ENCODE measurements around the gene AASDH.

Gene AASDH

DNA sequence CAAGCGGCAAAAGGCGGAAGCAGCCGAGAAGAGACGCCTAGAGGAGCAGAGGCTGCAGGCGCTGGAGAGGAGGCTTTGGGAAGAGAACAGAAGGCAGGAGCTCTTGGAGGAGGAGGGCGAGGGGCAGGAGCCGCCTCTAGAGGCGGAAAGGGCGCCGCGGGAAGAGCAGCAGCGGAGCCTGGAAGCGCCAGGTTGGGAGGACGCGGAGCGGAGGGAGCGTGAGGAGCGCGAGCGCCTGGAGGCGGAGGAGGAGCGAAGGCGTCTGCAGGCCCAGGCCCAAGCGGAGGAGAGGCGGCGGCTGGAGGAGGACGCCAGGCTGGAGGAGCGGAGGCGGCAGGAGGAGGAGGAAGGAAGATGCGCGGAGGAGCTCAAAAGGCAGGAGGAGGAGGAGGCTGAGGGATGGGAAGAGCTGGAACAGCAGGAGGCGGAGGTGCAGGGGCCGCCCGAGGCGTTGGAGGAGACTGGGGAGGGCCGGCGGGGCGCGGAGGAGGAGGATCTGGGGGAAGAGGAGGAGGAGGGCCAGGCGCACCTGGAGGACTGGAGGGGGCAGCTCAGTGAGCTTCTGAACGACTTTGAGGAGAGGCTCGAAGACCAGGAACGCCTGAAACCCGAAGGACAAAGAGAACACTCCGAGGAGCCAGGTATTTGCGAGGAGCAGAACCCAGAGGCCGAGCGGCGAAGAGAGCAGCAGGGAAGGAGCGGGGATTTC is 72.9 kb downstream of the AASDH start:
- DNase-seq: no peak

DNA sequence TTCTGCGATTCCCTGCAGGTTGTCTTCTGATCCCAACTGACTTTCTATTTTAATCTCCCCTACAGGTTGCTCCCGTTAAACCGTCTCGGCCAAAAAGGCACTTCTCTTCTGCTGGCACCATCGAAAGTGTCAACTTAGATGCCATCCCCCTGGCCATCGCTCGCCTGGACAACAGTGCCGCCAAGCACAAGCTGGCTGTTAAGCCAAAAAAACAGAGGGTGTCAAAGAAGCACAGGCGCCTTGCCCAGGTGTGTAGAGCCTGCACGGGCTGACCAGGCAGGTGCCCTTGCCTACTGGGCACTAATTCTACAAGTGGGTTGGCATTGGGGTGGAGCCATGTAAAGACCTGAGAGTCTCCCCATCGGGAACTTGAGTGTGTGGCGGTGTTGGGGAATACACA is 74.2 kb downstream of the AASDH start:
- DNase-seq: no peak

DNA sequence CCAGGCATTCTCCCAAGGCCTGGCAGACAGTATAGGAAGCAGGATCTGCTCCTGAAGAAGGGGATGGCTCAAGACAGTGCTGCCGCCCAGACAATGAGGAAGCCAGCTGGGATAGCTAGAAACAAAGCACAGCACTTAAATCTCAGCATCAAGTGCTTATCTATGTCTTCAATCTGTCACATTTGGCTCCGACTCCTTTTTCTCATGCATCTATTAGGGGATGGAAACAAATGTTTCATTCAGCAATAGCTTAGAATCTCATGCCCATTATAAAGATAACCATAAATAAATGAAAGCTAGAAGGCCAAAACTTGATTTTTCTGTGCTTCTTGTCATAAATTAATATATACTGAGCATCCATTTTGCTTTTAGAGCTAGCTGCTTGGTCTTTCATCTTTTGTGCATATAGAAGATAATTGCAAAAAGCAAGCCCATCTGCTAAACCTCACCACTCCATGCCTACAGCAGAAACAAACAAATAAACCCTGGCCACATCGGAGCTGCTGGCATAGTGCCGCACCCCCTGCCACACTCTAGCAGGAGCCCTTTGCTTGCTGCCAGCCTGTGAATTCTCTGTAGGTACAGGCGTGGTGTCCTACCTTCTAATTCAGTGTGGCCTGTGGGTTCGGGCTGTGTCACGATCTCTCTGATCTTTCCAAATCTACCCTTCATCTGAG is 75.9 kb downstream of the AASDH start:
- DNase-seq: no peak

DNA sequence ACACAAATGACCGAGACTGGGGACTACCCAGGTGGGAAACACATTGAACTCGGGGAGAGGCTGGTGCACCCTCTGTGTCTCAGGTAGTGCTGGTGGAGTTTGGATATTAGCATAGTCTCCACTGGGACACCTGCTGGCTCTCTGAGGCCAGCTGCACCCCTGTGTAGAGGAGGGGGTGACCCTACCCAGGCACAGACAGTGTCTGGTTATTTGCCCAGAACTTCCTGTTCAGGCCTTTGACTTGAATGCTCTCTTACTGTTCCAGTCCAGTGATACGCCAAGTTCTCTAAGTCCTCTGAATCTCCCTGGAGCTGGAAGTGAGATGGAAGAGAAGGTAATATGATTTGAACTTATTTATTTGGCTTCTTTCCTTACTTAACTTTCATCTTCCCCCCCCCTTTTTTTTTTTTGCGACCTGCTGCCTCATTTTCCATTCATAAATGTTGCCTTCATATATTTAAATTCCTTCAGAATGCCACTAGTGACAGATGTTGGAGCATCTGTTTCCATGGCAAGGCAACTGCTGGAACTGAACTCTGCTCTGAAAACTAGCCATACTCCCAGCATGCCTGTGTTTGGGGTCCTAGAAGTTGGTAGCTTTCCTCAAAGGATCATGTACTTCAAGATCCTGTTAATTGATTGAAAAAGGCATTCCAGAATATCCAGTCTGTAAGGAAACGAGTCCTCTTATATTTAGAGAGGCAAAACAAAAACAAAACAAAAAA is 76.7 kb downstream of the AASDH start:
- no peak for DNase-seq

DNA sequence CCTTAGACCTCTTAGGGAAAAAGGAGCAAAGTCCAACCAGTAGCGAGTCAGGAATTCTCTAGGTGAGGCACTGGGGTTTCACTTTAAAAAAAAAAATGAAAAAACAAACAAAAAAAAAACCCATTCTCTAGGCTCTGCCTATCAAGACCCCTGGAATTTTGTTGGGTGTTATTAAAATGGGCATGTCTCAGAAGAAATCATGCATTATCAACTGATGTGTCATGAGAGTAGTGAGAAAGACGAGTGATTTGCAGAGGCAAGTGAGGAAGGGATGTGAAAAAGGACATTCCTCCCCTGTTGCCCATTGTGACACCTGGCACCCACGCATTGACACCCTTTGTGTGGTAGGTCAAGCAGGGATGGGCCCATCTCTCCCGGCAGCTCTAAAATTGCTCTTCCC is 78.9 kb downstream of the AASDH start:
- DNase-seq: no peak

DNA sequence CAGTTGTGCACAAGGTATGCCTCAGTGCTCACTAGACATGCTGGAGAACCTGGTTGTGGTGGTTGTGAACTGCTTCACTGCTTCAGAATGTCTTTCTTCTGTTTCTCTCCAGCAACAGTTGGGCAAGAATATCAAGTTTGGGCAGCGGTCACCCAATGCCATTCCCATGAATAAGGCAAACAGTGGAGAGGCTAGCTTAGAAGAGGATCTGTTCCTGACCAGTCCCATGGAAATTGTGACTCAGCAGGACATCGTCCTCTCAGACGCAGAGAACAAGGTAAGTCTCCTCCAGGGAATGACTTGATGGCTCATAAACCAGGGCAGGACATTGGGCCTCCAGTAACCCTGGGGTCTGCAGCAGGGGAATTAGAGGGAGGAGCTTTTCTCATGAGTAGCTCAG is 79.9 kb downstream of the AASDH start:
- DNase-seq: no peak

DNA sequence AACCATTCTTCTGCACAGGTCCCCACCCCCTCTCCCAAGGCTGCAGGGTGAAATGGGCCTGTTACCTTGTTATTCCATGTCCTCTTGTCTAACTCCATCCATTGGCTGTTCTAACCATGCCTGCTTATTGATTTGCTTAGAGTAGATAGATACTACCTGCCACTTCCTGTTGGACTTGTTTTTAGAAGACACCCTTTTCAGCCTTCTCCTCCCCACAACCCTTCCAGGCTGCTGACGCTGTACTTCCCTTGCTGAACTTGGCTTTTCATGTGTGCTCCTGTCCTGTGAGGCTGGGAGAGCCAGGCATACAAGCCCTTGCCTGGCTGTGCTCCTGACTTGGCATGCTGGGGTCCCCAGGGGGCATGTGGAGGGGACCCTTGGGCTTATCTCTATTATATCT is 81.9 kb downstream of the AASDH start:
- no peak for DNase-seq

DNA sequence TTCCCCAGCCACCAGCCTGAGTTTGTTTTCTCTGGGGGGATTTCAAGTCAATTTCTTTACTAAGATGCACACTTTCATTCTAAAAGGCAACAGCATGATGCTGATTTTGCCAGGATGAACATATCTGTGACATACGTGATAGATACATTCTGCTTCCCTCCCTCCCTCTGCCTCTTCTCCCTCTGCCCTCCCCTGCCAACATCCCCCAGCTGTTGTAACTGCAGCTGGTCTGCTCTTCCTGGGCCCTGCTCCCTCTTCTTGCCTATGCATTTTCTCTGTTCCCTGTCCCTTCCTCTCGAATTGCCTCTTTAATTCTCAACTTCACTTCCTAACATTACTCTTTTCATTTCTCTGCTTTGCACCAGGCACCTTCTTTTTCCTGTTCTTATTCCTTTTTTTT is 83.4 kb downstream of the AASDH start:
- DNase-seq: no peak

DNA sequence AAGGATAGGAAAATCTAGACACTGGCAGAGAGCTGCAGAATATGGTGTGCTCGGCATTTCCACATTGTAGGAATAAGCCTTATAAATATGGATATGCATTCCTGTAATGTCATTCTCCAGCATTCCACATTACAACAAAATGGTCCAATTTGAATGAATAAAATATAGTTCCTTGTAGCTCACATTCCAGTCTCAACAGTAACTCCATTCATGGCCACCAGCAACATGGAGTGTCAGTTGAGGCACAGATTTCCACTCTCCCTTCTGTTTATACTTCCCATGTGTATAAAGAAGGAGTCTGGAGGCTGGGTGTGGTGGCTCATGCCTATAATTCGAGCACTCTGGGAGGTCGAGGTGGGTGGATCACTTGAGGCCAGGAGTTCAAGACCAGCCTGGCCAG is 84.5 kb downstream of the AASDH start:
- DNase-seq: no peak

DNA sequence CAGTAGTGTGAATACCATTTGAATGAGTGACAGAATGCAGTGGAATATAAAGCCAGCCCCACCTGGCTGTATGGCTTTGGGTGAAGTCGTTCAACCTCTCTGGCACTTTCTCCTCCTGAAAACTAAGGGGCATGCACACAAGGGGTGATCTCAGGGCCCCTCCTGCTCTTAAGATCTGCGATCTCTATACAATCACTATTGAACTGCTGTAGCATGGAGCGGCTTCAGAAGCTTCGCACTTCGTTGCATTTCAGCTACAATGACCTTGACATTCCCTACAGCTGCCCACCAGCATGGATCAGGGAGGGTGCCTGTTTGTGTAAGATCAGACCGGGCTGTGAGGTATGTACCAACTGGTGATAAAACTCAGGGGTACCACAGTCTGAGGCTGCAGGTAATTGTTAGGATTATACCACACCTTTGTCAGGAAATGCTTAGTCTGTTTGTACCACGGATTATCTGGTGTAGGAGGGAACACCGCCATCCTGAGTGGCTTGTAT is 85.2 kb downstream of the AASDH start:
- DNase-seq: no peak

DNA sequence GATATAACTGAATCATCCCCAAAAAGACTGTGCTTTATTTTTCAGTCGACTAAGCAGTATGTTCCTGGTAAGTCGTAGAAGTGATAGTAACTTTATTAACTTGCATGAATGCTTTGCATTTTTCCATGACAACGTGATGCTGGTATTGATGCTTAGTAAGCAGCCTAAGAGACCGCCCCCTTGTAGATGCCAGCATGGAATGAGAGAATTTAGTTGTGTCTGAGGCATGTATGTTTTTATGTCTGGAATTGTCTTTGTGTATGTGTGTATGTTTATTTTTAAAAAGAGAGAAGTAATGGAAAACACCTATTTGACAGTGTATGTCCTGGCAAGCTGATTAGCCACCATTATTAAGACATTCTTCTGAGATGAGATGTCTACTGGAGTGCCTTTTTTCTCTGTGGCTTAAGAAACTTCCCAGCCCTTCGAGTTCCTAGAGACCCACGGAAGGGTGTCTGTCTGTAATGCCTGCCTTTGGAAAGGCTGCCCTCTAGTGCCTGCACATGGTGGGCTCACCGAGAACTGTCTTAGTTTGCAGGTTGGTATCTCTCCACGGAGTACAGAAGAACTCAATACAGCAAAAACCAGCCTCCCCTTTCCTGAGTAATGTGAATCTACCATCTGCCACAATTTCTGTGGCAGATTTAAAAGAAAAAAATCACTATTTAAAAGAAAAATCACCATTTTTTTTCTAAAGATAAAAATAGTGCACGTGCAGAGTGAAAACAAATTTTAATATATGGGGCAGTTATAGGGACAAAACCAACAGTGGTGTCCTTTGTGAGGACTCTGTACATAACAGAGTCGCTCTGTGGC is 85.9 kb downstream of the AASDH start:
- DNase-seq: peak; percentile 28

DNA sequence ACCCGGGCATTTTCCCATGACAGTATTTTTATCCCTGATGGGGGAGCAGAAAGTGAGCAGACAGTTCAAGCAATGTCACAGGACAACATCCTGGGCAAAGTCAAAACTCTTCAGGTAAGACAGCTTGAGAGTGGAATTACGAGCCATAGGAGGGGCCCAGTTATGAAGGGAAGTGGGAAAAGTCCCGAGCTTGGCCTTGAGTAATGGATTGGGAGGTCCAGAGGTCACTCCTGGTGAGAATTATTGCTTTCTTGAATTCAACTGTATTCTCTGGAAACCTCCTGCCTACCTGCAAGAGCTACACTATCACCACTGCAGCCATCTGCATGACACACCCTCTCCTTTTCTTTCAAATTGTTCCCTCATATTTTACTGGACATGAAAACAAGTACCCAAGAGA is 89.1 kb downstream of the AASDH start:
- DNase-seq: no peak

DNA sequence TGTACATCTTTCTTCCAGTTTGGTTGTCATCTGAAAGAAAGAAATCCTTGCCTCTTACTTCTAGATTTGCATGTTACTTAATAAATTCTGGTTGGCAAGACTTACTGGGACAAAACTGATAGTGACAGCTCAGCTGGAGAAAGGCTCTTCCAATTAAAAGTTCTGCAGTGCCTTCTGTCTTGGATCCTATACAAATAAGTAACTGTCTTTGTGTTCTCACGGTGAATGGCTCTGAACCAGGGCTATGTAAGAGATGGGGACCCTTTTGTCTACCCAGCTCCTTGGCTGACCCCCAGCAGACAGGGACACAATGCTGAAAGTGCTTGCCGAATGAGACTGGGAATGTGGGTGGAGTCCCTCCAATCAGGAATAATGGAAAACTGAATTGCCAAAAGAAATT is 89.5 kb downstream of the AASDH start:
- DNase-seq: no peak

DNA sequence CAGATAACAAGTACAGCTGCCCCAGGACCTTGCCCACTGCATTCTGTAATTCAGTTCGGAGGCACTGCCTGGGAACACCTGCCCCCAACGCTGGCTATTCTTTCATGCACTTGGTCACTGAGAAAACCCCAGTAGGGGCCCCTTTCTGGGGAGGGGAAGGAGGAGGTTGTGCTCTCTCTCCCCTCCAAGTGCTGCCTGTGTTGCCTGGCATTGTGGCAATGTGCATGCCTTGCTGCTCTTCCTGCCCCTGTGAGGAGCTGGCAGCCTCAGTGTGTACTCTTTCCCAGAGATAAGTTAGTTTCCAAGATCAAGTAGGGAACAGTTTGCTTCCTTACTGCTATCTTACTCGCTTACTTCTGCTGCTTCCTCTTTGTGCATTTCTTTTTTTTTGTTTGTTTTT is 90.8 kb downstream of the AASDH start:
- DNase-seq: no peak

DNA sequence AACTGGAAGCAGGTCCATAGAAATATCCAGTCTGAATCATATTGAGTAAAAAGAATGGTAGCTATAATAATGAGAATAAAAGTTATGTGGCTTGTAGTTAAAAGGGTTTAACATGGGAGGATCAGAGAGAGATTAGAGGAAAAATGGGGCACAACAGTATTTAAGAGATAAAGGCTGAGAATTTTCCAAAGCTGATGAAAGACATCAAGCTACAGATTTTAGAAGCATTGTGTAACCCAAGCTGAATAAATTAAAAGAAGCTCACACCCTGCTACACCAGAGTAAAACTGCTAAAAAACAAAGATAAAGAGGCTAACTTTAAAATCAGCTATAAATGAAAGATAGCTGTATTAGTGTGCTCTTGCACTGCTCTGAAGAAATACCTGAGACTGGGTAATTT is 94.2 kb downstream of the AASDH start:
- no peak for DNase-seq

DNA sequence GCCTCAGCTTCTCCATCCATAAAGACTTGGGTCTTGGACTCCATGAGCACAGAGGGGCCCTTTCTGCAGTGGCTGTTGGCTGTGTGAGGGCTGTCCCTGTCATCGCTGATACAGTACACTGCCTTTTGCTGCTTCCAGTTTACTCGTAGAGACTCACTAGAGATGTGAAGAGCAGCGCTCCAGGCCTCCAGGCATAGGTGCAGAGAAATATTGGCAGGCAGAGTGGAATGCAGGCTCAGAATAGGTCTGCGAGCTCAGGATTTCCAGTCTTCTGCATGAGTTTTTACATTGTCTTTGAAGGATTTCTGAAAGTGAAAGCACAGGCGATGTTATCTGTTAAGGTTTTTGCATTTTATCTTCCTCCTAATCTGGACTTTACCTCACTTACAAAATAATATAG is 97.4 kb downstream of the AASDH start:
- DNase-seq: no peak

DNA sequence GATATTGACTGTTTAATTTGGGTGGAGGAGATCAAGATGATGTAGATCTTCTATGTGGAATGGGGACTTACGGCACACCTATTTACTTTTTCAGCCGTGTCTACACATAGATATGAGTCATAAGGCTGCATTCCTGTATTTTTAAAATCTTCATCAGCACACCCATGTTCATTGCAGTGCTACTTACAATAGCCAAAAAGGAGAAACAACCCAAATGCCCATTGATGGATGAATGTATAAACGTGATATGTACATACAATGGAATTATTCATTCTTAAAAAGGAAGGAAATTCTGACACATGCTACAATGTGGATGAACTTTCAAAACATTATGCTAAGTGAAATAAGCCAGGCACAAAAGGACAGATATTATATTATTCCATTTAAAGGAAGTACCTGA is 98.6 kb downstream of the AASDH start:
- no peak for DNase-seq
